Breast epithelium (tissue), 3 donors: ENCODE data around the gene CAPNS1.

ENCODE experiments used
- POLR2A ChIP-seq: fragments of 450-650 bp; IDR thresholded peaks from one replicate; pipeline ENCODE4 v1.6.1; 2016; ENCODE audit warnings: antibody characterized with exemption, mild to moderate bottlenecking, moderate library complexity
- TF ChIP-seq, protein P1 (sequence below), 3 donors: fragments of 450-650 bp; IDR thresholded peaks; one replicate each; pipeline ENCODE4 v1.5.1; 2016 to 2017; ENCODE audit warnings: antibody characterized with exemption in 3 of 3, mild to moderate bottlenecking in 3 of 3, moderate library complexity in 3 of 3

DNA sequence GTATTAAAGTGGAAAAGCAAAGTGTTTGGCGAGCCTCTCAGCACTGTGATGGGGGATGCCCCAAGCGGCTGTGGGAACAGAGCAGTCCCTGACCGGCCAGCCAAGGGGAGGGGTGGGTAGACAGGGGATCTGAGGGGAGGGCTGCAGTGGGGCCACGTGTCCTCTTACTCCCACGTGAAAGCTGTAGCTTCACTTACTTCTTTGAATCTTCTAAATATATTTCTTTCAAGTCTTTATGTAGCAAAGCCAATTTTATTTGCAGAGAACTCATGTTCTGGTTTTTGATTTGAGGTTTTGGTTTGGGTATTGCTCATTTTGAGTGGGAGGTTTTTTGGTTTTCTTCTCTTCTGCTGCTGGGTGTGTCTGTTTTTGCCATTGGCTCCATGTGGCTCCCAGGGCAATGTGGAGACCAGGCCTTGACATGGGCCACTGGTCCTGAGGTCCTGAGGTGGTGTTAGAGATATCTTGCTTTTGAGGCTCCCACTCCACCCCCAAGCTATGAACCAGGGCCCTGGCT, 46.7 kb upstream of the CAPNS1 start:
- TF ChIP-seq, protein P1, sequence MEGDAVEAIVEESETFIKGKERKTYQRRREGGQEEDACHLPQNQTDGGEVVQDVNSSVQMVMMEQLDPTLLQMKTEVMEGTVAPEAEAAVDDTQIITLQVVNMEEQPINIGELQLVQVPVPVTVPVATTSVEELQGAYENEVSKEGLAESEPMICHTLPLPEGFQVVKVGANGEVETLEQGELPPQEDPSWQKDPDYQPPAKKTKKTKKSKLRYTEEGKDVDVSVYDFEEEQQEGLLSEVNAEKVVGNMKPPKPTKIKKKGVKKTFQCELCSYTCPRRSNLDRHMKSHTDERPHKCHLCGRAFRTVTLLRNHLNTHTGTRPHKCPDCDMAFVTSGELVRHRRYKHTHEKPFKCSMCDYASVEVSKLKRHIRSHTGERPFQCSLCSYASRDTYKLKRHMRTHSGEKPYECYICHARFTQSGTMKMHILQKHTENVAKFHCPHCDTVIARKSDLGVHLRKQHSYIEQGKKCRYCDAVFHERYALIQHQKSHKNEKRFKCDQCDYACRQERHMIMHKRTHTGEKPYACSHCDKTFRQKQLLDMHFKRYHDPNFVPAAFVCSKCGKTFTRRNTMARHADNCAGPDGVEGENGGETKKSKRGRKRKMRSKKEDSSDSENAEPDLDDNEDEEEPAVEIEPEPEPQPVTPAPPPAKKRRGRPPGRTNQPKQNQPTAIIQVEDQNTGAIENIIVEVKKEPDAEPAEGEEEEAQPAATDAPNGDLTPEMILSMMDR (IDR thresholded peaks at IDR 0.05) = no peak
- TF ChIP-seq POLR2A = no peak
